ENCODE results near the gene SLC50A1. TPM values are rescaled to one million over a fixed set of nuclear protein-coding genes. Genes with fewer than 3 reads are reported as not detected.

Gene SLC50A1
- total and polyA plus RNA-seq, 4 donors = 12.7 to 23.3 (median 18.2) TPM

DNA sequence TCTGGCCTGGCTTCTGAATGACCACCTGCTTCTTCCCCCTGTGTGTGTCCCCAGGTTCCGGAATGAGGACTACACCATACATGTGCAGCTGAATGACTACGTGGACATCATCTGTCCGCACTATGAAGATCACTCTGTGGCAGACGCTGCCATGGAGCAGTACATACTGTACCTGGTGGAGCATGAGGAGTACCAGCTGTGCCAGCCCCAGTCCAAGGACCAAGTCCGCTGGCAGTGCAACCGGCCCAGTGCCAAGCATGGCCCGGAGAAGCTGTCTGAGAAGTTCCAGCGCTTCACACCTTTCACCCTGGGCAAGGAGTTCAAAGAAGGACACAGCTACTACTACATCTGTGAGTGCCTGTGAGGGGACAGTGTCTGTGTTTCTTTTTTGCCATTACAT, 4.4 kb upstream of the SLC50A1 start:
- 27% methylated on average over 8 of the region's 8 CpGs for WGBS
- peaks cover 8 to 26% (median 19%) of the 10 kb centered on the region in 4 donors for H3K36me3 ChIP-seq (ENCODE audit: control insufficient read depth in 4 of 4, insufficient read depth in 3 of 4, low read depth in 1 of 4, low read length in 3 of 4)
- H3K4me1 ChIP-seq (ENCODE audit: control insufficient read depth in 4 of 4, insufficient read depth in 4 of 4, low read length in 3 of 4) = peaks cover 0 to 45% (median 33%) of the 10 kb centered on the region in 4 donors
- peak overlapping the region; percentile 62 to 99 (median 93) for H3K4me3 ChIP-seq (ENCODE audit: low read depth in 1 of 3, low read length in 3 of 3)
- no peak for DNase-seq (ENCODE audit: low spot score)
- H3K27me3 ChIP-seq (ENCODE audit: control insufficient read depth in 4 of 4, insufficient read depth in 4 of 4, low read length in 3 of 4) = no peaks in the 10 kb centered on the region
- H3K9me3 ChIP-seq (ENCODE audit: control insufficient read depth in 4 of 4, low read length in 3 of 4) = no peaks in the 10 kb centered on the region
- H3K9ac ChIP-seq (ENCODE audit: low read depth in 1 of 2, low read length in 2 of 2) = peak overlapping the region; percentile 99 to 100
- TF ChIP-seq RXRA (IDR thresholded peaks at IDR 0.05) = peak; percentile 48 to 65
- peak; percentile 66 to 76 for TF ChIP-seq HNF4A (conservative IDR thresholded peaks at IDR 0.05)
- TF ChIP-seq, protein P1, sequence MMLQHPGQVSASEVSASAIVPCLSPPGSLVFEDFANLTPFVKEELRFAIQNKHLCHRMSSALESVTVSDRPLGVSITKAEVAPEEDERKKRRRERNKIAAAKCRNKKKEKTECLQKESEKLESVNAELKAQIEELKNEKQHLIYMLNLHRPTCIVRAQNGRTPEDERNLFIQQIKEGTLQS (IDR thresholded peaks at IDR 0.05) = no peak
- TF ChIP-seq CTCF (IDR thresholded peaks at IDR 0.05; ENCODE audit: low read depth, low read length, missing input control) = no peak
- no peak for TF ChIP-seq RAD21 (IDR thresholded peaks at IDR 0.05)
- TF ChIP-seq YY1 (IDR thresholded peaks at IDR 0.05) = peak; percentile 60
- TF ChIP-seq, protein P2, sequence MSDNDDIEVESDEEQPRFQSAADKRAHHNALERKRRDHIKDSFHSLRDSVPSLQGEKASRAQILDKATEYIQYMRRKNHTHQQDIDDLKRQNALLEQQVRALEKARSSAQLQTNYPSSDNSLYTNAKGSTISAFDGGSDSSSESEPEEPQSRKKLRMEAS (IDR thresholded peaks at IDR 0.05) = peak; percentile 32
- TF ChIP-seq TAF1 (conservative IDR thresholded peaks at IDR 0.05) = peak; percentile 63
- TF ChIP-seq REST (IDR thresholded peaks at IDR 0.05) = peak; percentile 15
- TF ChIP-seq FOXA2 (IDR thresholded peaks at IDR 0.05) = no peak
- peak; percentile 78 for TF ChIP-seq SP1 (IDR thresholded peaks at IDR 0.05)
- no peak for TF ChIP-seq GABPA (IDR thresholded peaks at IDR 0.05 in 1 of 2, conservative IDR thresholded peaks at IDR 0.05 in 1 of 2)
- peak overlapping the region; percentile 99 to 100 for H3K27ac ChIP-seq (ENCODE audit: low read depth in 1 of 2, low read length in 2 of 2)

DNA sequence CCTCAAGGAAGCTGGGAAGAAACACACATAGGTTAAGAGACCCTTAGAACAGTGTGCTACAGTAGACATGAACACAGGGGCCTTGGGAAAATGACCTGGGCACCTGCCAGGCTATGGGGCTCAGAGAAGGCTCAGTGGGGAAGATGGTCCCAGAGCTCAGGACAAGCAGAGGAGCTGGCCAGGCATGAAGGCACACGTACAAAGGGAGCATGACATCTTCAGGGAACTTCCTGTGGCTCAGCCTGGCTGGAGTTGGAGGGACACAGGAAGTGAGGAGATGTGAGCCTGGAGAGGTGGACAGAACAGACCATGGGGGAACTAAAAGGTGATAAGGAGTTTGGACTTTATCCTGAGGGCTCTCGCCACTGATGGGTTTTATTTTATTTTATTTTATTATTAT, 3.8 kb upstream of the SLC50A1 start:
- Histone ChIP-seq H3K4me1 (ENCODE audit: control insufficient read depth in 4 of 4, insufficient read depth in 4 of 4, low read length in 3 of 4) (peaks cover 0 to 47% (median 35%) of the 10 kb centered on the region in 4 donors), H3K4me3 (ENCODE audit: low read depth in 1 of 3, low read length in 3 of 3) (peak overlapping the region; percentile 35 to 93 (median 62)), H3K27me3 (ENCODE audit: control insufficient read depth in 4 of 4, insufficient read depth in 4 of 4, low read length in 3 of 4) (no peaks in the 10 kb centered on the region), H3K9me3 (ENCODE audit: control insufficient read depth in 4 of 4, low read length in 3 of 4) (no peaks in the 10 kb centered on the region), H3K27ac (ENCODE audit: low read depth in 1 of 2, low read length in 2 of 2) (peak overlapping the region; percentile 99 to 100), H3K9ac (ENCODE audit: low read depth in 1 of 2, low read length in 2 of 2) (peak overlapping the region; percentile 99 to 100), H3K36me3 (ENCODE audit: control insufficient read depth in 4 of 4, insufficient read depth in 3 of 4, low read depth in 1 of 4, low read length in 3 of 4) (peaks cover 8 to 26% (median 19%) of the 10 kb centered on the region in 4 donors)
- DNase-seq (ENCODE audit: low spot score) = no peak
- no peak for TF ChIP-seq FOXA2 (IDR thresholded peaks at IDR 0.05)
- TF ChIP-seq GABPA (IDR thresholded peaks at IDR 0.05 in 1 of 2, conservative IDR thresholded peaks at IDR 0.05 in 1 of 2) = peak; percentile 21 to 26
- WGBS = 18% methylated on average over 2 of the region's 2 CpGs

All from liver (tissue), 9 donors.